ENCODE data around the gene PTPRN. TPM values are rescaled to one million over a fixed set of nuclear protein-coding genes. Genes with fewer than 3 reads are reported as not detected.

Gene PTPRN
- total and polyA plus RNA-seq, 10 of the 15 experiments (the other 5 are each of a cell fraction or from before 2014, with no cell fraction given), result 0.28 to 0.69 TPM; not detected in 8

DNA sequence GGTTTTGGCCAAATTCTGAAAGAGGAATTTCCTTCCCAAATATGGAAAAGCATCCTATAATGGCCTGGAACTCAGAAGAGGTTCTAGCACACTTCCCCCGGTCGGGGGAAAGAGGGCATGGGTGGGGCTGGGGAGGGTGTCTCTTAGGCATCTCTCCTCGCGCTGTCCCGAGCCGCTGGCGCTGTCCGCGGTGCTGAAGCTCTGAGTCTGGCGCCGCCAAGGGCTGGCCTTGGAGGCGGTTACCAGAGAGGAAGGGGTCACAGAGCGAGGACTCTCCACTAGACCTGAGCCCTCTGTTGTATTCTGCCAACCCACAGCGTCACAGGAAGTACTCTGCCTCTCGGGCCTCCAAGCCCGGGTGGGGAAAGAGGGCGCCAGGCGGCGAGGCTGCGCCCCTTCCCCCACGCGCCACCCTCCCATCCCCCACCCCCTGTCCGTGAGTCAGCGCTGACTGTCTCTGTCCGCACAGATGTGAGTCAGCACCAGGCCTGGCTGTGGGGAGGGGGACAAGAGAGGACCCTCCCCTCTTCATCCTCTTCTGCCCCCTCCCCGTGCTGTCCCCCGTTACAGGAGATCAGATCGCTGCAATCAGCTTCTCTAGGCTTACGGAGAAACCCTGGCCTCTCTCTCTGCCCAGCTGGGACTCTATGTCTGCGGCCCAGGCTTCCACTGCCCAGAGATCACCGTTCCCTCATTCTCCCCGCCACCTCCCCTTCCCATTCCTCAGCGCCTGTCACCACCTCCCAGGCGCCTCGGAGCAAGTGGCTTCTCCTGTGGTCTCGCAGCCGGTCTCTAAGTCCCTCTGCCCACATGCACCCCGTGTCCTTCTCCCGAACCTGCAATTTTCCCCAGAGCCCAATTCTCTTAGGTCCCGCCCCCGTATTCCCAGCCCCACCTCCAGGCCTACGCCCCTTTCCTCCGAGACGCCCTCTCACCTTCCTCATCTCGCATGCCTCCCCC lies 779 bp downstream of the PTPRN start:
- Histone ChIP-seq H3K9ac (ENCODE audit: control insufficient read depth, insufficient read depth, low read length) (no peak overlapping the region), H3K27me3 (replicated peaks in 1 of 2; ENCODE audit: control insufficient read depth in 2 of 2, insufficient read depth in 2 of 2, low read length in 1 of 2) (peaks cover 0 to 2% of the 10 kb centered on the region in 2 experiments; a peak in 1 of 4 replicates), H3K4me3 (no peak overlapping the region), H3K4me1 (ENCODE audit: control insufficient read depth, insufficient read depth, low read length) (no peaks in the 10 kb centered on the region), H3K36me3 (ENCODE audit: control insufficient read depth in 2 of 2, insufficient read depth in 2 of 2, low read length in 1 of 2) (no peaks in the 10 kb centered on the region), H3K27ac (ENCODE audit: control insufficient read depth, insufficient read depth) (no peak overlapping the region), H4K20me1 (ENCODE audit: control insufficient read depth, insufficient read depth) (no peaks in the 10 kb centered on the region), H3K79me2 (ENCODE audit: control insufficient read depth, insufficient read depth, low read length) (no peaks in the 10 kb centered on the region), H3K9me3 (replicated peaks; ENCODE audit: control insufficient read depth, insufficient read depth, low read length) (no peaks in the 10 kb centered on the region), H2AFZ (ENCODE audit: control insufficient read depth, low read depth, low read length) (no peak overlapping the region), H3K4me2 (ENCODE audit: control insufficient read depth, insufficient read depth) (no peak overlapping the region)
- RAD21 ChIA-PET (ENCODE audit: unreplicated experiment), result no interaction called here
- ATAC-seq (peak; percentile 85), DNase-seq (ENCODE audit: low read depth, low spot score) (no peak), FAIRE-seq (no peak)
- peak; percentile 98 for TF ChIP-seq REST (IDR thresholded peaks at IDR 0.05; ENCODE audit: low read depth, low read length)
- TF ChIP-seq CREB1 (IDR thresholded peaks at IDR 0.05; ENCODE audit: low read depth), result no peak
- no peak for TF ChIP-seq ZSCAN29 (IDR thresholded peaks at IDR 0.05)
- TF ChIP-seq, protein P1, sequence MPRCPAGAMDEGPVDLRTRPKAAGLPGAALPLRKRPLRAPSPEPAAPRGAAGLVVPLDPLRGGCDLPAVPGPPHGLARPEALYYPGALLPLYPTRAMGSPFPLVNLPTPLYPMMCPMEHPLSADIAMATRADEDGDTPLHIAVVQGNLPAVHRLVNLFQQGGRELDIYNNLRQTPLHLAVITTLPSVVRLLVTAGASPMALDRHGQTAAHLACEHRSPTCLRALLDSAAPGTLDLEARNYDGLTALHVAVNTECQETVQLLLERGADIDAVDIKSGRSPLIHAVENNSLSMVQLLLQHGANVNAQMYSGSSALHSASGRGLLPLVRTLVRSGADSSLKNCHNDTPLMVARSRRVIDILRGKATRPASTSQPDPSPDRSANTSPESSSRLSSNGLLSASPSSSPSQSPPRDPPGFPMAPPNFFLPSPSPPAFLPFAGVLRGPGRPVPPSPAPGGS (IDR thresholded peaks at IDR 0.05; ENCODE audit: borderline replicate concordance, insufficient read depth, low read depth, low read length, poor library complexity, severe bottlenecking), result no peak
- no peak for TF ChIP-seq BRCA1 (IDR thresholded peaks at IDR 0.05; ENCODE audit: low read depth, low read length)
- TF ChIP-seq LARP7 (IDR thresholded peaks at IDR 0.05), result no peak
- WGBS (ENCODE audit: insufficient coverage, insufficient replicate concordance, low lambda C conversion rate, missing lambda C conversion rate), result 29% methylated on average over 32 of the region's 45 CpGs
- CTCF ChIA-PET, result interaction anchor here (0.7 to 2.3 kb wide), 3 partner anchors 13 to 396 kb away, joined by 3 to 7 read pairs (median 4); no protein-coding TSS in a partner anchor
- no TSS peak for BruUV-seq (replicated peaks)
- POLR2A ChIA-PET, result no interaction called here
- SMC1A ChIA-PET (ENCODE audit: uncharacterized antibody, unreplicated experiment), result no interaction called here
- in situ Hi-C loops (cut with MboI) (no loop called here), intact Hi-C loops (cut with micrococcal nuclease; ENCODE audit: unreplicated experiment) (no loop called here)

All from GM12878 (cell line).